ENCODE data around the gene LRR1. TPM values are rescaled to one million over a fixed set of nuclear protein-coding genes. Genes with fewer than 3 reads are reported as not detected.

Gene LRR1
- total and polyA plus RNA-seq, 4 donors, result 3.7 to 23.2 (median 4.1) TPM

DNA sequence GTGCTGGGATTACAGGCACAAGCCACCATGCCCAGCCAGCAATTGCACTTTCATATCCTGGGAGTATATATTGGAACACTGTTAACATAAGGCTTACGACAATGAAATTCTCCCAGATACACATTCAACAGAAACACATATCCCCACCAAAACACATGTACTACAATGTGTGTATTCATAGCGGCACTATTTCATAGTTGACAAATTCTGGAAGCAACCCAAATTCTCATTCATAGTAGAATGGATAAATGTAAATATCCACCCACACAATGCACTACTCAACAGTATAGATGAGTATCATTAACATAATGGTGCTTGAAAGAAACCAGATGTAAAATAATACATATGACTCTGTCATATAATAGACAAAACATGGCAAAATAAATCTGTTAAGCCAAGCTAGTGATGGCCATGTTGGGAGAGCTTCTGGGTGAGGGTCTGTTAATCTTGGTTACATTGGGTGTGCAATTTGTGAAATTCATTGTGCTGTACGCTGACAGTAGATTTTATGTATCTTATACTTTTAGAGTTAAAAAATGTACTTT, 38.9 kb downstream of the LRR1 start:
- Histone ChIP-seq H3K27me3 (ENCODE audit: control insufficient read depth in 4 of 4, insufficient read depth in 4 of 4, low read length in 3 of 4) (no peaks in the 10 kb centered on the region), H3K4me1 (ENCODE audit: control insufficient read depth in 4 of 4, insufficient read depth in 4 of 4, low read length in 3 of 4) (peaks cover 4 to 43% (median 34%) of the 10 kb centered on the region in 4 donors), H3K9ac (ENCODE audit: low read depth in 1 of 2, low read length in 2 of 2) (no peak overlapping the region), H3K36me3 (ENCODE audit: control insufficient read depth in 4 of 4, insufficient read depth in 3 of 4, low read depth in 1 of 4, low read length in 3 of 4) (peaks cover 0 to 6% (median 0%) of the 10 kb centered on the region in 4 donors), H3K9me3 (ENCODE audit: control insufficient read depth in 4 of 4, low read length in 3 of 4) (no peaks in the 10 kb centered on the region), H3K27ac (ENCODE audit: low read depth in 1 of 2, low read length in 2 of 2) (no peak overlapping the region), H3K4me3 (ENCODE audit: low read depth in 1 of 3, low read length in 3 of 3) (no peak overlapping the region)
- TF ChIP-seq RAD21 (IDR thresholded peaks at IDR 0.05), result no peak
- TF ChIP-seq TAF1 (conservative IDR thresholded peaks at IDR 0.05), result no peak
- TF ChIP-seq JUND (IDR thresholded peaks at IDR 0.05), result no peak
- DNase-seq (ENCODE audit: low spot score), result no peak
- WGBS, result 96% methylated on average over 3 of the region's 3 CpGs

DNA sequence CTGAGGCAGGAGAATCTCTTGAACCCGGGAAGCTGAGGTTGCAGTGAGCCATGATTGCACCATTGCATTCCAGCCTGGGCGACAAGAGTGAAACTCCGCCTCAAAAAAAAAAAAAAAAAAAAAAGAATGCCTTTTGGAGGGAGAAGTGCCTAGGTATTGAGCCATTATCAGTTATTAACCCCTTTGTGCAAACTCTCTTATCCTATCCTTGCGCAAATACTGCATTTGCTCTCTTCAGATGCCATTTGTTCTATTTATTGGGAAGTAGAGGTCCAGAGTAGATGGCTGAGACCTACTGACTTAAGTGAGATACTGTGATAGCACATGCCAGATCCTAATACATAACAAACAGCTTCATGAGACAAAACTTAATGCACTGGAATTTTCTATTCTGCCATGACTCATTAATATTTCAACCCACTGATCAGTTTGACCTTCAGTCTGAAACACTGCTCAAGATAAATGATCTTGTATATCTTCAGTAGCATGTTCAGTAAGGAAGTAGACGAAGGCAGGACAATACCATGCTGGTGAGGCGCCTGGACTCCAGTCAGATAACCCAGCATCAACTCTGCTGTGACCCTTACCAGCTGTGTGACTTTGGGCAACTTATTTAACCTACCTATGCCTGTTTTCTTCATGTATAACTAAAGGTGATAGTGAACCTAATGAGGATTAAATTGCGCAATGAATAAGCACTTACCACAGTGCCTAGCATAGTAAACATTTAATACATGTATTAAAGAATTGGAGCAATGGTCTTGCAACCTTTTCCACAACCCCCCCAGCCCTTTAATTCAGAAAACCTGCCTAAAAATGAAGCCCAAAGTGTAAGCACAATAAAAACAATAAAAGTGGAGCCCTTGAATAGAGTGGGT, 42.0 kb downstream of the LRR1 start:
- Histone ChIP-seq H3K27ac (ENCODE audit: low read depth in 1 of 2, low read length in 2 of 2) (peak overlapping the region; percentile 79 to 83), H3K27me3 (ENCODE audit: control insufficient read depth in 4 of 4, insufficient read depth in 4 of 4, low read length in 3 of 4) (no peaks in the 10 kb centered on the region), H3K4me1 (ENCODE audit: control insufficient read depth in 4 of 4, insufficient read depth in 4 of 4, low read length in 3 of 4) (peaks cover 4 to 43% (median 35%) of the 10 kb centered on the region in 4 donors), H3K9me3 (ENCODE audit: control insufficient read depth in 4 of 4, low read length in 3 of 4) (no peaks in the 10 kb centered on the region), H3K4me3 (ENCODE audit: low read depth in 1 of 3, low read length in 3 of 3) (no peak overlapping the region), H3K36me3 (ENCODE audit: control insufficient read depth in 4 of 4, insufficient read depth in 3 of 4, low read depth in 1 of 4, low read length in 3 of 4) (peaks cover 0 to 6% (median 0%) of the 10 kb centered on the region in 4 donors), H3K9ac (ENCODE audit: low read depth in 1 of 2, low read length in 2 of 2) (no peak overlapping the region)
- DNase-seq (ENCODE audit: low spot score), result no peak
- 71% methylated on average over 7 of the region's 7 CpGs for WGBS
- TF ChIP-seq JUND (IDR thresholded peaks at IDR 0.05), result no peak
- TF ChIP-seq, protein P1, sequence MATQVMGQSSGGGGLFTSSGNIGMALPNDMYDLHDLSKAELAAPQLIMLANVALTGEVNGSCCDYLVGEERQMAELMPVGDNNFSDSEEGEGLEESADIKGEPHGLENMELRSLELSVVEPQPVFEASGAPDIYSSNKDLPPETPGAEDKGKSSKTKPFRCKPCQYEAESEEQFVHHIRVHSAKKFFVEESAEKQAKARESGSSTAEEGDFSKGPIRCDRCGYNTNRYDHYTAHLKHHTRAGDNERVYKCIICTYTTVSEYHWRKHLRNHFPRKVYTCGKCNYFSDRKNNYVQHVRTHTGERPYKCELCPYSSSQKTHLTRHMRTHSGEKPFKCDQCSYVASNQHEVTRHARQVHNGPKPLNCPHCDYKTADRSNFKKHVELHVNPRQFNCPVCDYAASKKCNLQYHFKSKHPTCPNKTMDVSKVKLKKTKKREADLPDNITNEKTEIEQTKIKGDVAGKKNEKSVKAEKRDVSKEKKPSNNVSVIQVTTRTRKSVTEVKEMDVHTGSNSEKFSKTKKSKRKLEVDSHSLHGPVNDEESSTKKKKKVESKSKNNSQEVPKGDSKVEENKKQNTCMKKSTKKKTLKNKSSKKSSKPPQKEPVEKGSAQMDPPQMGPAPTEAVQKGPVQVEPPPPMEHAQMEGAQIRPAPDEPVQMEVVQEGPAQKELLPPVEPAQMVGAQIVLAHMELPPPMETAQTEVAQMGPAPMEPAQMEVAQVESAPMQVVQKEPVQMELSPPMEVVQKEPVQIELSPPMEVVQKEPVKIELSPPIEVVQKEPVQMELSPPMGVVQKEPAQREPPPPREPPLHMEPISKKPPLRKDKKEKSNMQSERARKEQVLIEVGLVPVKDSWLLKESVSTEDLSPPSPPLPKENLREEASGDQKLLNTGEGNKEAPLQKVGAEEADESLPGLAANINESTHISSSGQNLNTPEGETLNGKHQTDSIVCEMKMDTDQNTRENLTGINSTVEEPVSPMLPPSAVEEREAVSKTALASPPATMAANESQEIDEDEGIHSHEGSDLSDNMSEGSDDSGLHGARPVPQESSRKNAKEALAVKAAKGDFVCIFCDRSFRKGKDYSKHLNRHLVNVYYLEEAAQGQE (IDR thresholded peaks at IDR 0.05), result no peak
- no peak for TF ChIP-seq SP1 (IDR thresholded peaks at IDR 0.05)
- TF ChIP-seq RAD21 (IDR thresholded peaks at IDR 0.05), result no peak
- no peak for TF ChIP-seq GABPA (IDR thresholded peaks at IDR 0.05 in 1 of 2, conservative IDR thresholded peaks at IDR 0.05 in 1 of 2)
- TF ChIP-seq, protein P2, sequence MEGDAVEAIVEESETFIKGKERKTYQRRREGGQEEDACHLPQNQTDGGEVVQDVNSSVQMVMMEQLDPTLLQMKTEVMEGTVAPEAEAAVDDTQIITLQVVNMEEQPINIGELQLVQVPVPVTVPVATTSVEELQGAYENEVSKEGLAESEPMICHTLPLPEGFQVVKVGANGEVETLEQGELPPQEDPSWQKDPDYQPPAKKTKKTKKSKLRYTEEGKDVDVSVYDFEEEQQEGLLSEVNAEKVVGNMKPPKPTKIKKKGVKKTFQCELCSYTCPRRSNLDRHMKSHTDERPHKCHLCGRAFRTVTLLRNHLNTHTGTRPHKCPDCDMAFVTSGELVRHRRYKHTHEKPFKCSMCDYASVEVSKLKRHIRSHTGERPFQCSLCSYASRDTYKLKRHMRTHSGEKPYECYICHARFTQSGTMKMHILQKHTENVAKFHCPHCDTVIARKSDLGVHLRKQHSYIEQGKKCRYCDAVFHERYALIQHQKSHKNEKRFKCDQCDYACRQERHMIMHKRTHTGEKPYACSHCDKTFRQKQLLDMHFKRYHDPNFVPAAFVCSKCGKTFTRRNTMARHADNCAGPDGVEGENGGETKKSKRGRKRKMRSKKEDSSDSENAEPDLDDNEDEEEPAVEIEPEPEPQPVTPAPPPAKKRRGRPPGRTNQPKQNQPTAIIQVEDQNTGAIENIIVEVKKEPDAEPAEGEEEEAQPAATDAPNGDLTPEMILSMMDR (IDR thresholded peaks at IDR 0.05; ENCODE audit: low read depth, low read length, missing input control), result no peak
- no peak for TF ChIP-seq FOXA1 (IDR thresholded peaks at IDR 0.05)
- no peak for TF ChIP-seq FOXA2 (IDR thresholded peaks at IDR 0.05)
- no peak for TF ChIP-seq HNF4G (IDR thresholded peaks at IDR 0.05)
- TF ChIP-seq, protein P3, sequence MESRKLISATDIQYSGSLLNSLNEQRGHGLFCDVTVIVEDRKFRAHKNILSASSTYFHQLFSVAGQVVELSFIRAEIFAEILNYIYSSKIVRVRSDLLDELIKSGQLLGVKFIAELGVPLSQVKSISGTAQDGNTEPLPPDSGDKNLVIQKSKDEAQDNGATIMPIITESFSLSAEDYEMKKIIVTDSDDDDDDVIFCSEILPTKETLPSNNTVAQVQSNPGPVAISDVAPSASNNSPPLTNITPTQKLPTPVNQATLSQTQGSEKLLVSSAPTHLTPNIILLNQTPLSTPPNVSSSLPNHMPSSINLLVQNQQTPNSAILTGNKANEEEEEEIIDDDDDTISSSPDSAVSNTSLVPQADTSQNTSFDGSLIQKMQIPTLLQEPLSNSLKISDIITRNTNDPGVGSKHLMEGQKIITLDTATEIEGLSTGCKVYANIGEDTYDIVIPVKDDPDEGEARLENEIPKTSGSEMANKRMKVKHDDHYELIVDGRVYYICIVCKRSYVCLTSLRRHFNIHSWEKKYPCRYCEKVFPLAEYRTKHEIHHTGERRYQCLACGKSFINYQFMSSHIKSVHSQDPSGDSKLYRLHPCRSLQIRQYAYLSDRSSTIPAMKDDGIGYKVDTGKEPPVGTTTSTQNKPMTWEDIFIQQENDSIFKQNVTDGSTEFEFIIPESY (IDR thresholded peaks at IDR 0.05), result no peak
- TF ChIP-seq HNF4A (conservative IDR thresholded peaks at IDR 0.05), result no peak
